Neural cell (in vitro differentiated cells): ENCODE data around the gene PHLPP1. TPM values are rescaled to one million over a fixed set of nuclear protein-coding genes. Genes with fewer than 3 reads are reported as not detected.

Source experiments
- H2AFZ ChIP-seq: fragments of 200-600, 300-800 bp; sonication (generic), shearing (Covaris generic); 2 replicates; pipeline ENCODE4 v1.6.0; 2014; ENCODE audit warnings: low read depth, mild to moderate bottlenecking, antibody characterized with exemption, low read length, moderate library complexity
- H3F3A ChIP-seq: fragments of 200-600 bp; shearing (Covaris generic); 2 replicates; pipeline ENCODE4 v1.6.1; 2016; ENCODE audit warnings: mild to moderate bottlenecking, moderate library complexity, mixed read lengths, antibody characterized with exemption, low read length; ENCODE audit not compliant: insufficient read depth, poor library complexity, severe bottlenecking
- H3K27ac ChIP-seq: fragments of 200-600, 300-800 bp; sonication (generic), shearing (Covaris generic); 2 replicates; pipeline ENCODE4 v1.5.1; 2014; ENCODE audit warnings: mild to moderate bottlenecking, low read length, moderate library complexity
- H3K27me3 ChIP-seq: fragments of 300-800, 200-600 bp; sonication (generic), shearing (Covaris generic); 2 replicates; pipeline ENCODE4 v1.6.0; 2014; ENCODE audit warnings: mild to moderate bottlenecking, low read depth, low read length, moderate library complexity; ENCODE audit not compliant: insufficient read depth
- H3K36me3 ChIP-seq: fragments of 300-800, 200-600 bp; sonication (generic), shearing (Covaris generic); 2 replicates; pipeline ENCODE4 v1.5.1; 2014; ENCODE audit warnings: mild to moderate bottlenecking, antibody characterized with exemption, low read length, moderate library complexity; ENCODE audit not compliant: insufficient read depth
- H3K4me2 ChIP-seq: fragments of 300-800, 200-600 bp; sonication (generic), shearing (Covaris generic); 2 replicates; pipeline ENCODE4 v1.6.0; 2014; ENCODE audit warnings: mild to moderate bottlenecking, low read length
- H3K4me3 ChIP-seq: fragments of 300-800, 200-600 bp; sonication (generic), shearing (Covaris generic); 2 replicates; pipeline ENCODE4 v1.5.1; 2014; ENCODE audit warnings: mild to moderate bottlenecking, low read length, moderate library complexity
- H3K79me2 ChIP-seq: fragments of 200-600 bp; shearing (Covaris generic); replicated peaks from 2 replicates; pipeline ENCODE4 v1.6.0; 2014; ENCODE audit warnings: mild to moderate bottlenecking, low read length, moderate library complexity; ENCODE audit not compliant: insufficient read depth
- H3K9ac ChIP-seq: fragments of 300-800, 200-600 bp; sonication (generic), shearing (Covaris generic); 2 replicates; pipeline ENCODE4 v1.6.1; 2016; ENCODE audit warnings: mild to moderate bottlenecking, low read length, mixed read lengths
- H3K9me2 ChIP-seq: fragments of 200-600 bp; shearing (Covaris generic); 2 replicates; pipeline ENCODE4 v1.6.1; 2016; ENCODE audit warnings: mild to moderate bottlenecking, low read length, mixed read lengths; ENCODE audit not compliant: insufficient read depth
- H3K9me3 ChIP-seq: fragments of 200-600, 300-800 bp; sonication (generic), shearing (Covaris generic); 2 replicates; pipeline ENCODE4 v1.6.1; 2016; ENCODE audit warnings: mild to moderate bottlenecking, mixed run types, low read length, moderate library complexity, mixed read lengths
- H4K20me1 ChIP-seq: fragments of 200-600 bp; shearing (Covaris generic); 2 replicates; pipeline ENCODE4 v1.6.1; 2016; ENCODE audit warnings: mild to moderate bottlenecking, mixed run types; ENCODE audit not compliant: insufficient read depth
- EP300 ChIP-seq: fragments of 450-650 bp; conservative IDR thresholded peaks from 2 replicates; pipeline ENCODE4 v1.6.1; 2014; ENCODE audit warnings: antibody characterized with exemption, mild to moderate bottlenecking, moderate library complexity; ENCODE audit not compliant: poor library complexity, severe bottlenecking
- EZH2 ChIP-seq: fragments of 200-600, 300-800 bp; shearing (Covaris generic), sonication (generic); IDR thresholded peaks from 2 replicates; pipeline ENCODE4 v1.6.1; 2014; ENCODE audit warnings: antibody characterized with exemption, low read length, borderline replicate concordance, mild to moderate bottlenecking; ENCODE audit not compliant: insufficient read depth, poor library complexity, severe bottlenecking
- MXI1 ChIP-seq: fragments of 450-650 bp; conservative IDR thresholded peaks from 2 replicates; pipeline ENCODE4 v1.6.1; 2014; ENCODE audit warnings: antibody characterized with exemption, mild to moderate bottlenecking; ENCODE audit not compliant: poor library complexity, severe bottlenecking
- POLR2AphosphoS5 ChIP-seq: IDR thresholded peaks from 2 replicates; pipeline ENCODE4 v1.6.1; 2012
- RAD21 ChIP-seq: fragments of 450-650 bp; conservative IDR thresholded peaks from 2 replicates; pipeline ENCODE4 v1.6.1; 2014; ENCODE audit warnings: antibody characterized with exemption, mild to moderate bottlenecking, moderate library complexity
- SMC3 ChIP-seq: fragments of 450-650 bp; conservative IDR thresholded peaks from 2 replicates; pipeline ENCODE4 v1.6.1; 2014; ENCODE audit warnings: antibody characterized with exemption, mild to moderate bottlenecking, moderate library complexity; ENCODE audit not compliant: poor library complexity
- TAF1 ChIP-seq: IDR thresholded peaks from 2 replicates; pipeline ENCODE4 v1.6.1; 2012; ENCODE audit warnings: low read depth
- polyA plus RNA-seq: library from polyadenylated mRNA; depleted of rRNA; stranded (reverse); fragments of >200 nt; gene quantifications from 2 replicates; pipeline ENCODE4 v1.2.3, GENCODE V29; 2014
- TF ChIP-seq, protein P1 (sequence below): fragments of 450-650 bp; IDR thresholded peaks from 2 replicates; pipeline ENCODE4 v1.5.1; 2014; ENCODE audit warnings: antibody characterized with exemption, mild to moderate bottlenecking, moderate library complexity; ENCODE audit not compliant: poor library complexity, severe bottlenecking
- TF ChIP-seq, protein P2 (sequence below): IDR thresholded peaks from 2 replicates; pipeline ENCODE4 v1.6.1; 2012; ENCODE audit warnings: borderline replicate concordance

Gene PHLPP1
- polyA plus RNA-seq, 1 donor from 2014 or later = 4.5 TPM

DNA sequence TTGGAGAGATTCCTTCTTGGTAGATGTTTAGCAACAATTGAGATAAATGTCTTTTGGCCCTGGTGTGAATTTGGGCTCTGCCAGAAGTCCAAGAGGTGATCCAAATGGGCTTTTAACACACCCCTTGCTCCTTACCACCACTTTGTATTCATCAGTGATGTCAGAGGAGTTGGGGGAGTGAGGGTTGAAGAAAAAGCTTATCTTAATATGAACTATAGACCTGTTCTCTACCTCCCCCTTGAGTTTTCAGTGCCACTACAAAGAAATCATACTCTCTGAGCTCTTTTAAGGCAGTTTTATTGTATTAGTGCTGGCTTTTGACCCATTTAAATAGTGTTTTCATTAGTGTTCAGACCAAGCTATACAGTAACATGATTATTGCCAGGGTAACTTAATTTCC is 229.1 kb downstream of the PHLPP1 start:
- no peaks in the 10 kb centered on the region for H3K27me3 ChIP-seq
- H3F3A ChIP-seq = no peaks in the 10 kb centered on the region
- no peaks in the 10 kb centered on the region for H4K20me1 ChIP-seq
- H3K4me2 ChIP-seq = no peak overlapping the region
- peaks cover 6% of the 10 kb centered on the region for H3K36me3 ChIP-seq
- H3K79me2 ChIP-seq = no peaks in the 10 kb centered on the region
- no peak overlapping the region for H3K9ac ChIP-seq
- no peaks in the 10 kb centered on the region for H3K9me2 ChIP-seq
- no peaks in the 10 kb centered on the region for H3K9me3 ChIP-seq
- H2AFZ ChIP-seq = no peak overlapping the region
- no peak overlapping the region for H3K4me3 ChIP-seq
- no peak for TF ChIP-seq POLR2AphosphoS5
- TF ChIP-seq RAD21 = peak; percentile 13
- no peak overlapping the region for H3K27ac ChIP-seq

DNA sequence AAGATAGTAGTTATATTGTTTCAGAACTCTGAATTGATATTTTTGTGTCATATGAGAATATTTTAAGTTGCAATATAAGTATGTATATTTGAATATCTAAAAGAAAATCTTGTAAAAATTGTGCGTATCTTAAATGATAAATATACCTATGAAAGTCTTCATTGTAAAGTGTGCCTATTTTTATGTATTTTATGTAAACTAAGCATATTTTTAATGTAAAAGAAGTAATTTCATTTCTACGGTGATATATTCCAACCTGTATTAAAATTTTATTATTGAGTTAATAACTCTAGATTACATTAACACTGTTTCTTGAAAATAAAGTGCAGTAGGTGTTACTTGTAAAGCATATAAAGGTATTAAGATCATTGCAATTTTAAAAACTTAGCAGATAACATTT is 233.4 kb downstream of the PHLPP1 start:
- peaks cover 6% of the 10 kb centered on the region for H3K36me3 ChIP-seq
- TF ChIP-seq POLR2AphosphoS5 (no peak), SMC3 (no peak), TAF1 (no peak), EZH2 (no peak), EP300 (no peak), MXI1 (no peak), RAD21 (no peak)
- TF ChIP-seq, protein P1, sequence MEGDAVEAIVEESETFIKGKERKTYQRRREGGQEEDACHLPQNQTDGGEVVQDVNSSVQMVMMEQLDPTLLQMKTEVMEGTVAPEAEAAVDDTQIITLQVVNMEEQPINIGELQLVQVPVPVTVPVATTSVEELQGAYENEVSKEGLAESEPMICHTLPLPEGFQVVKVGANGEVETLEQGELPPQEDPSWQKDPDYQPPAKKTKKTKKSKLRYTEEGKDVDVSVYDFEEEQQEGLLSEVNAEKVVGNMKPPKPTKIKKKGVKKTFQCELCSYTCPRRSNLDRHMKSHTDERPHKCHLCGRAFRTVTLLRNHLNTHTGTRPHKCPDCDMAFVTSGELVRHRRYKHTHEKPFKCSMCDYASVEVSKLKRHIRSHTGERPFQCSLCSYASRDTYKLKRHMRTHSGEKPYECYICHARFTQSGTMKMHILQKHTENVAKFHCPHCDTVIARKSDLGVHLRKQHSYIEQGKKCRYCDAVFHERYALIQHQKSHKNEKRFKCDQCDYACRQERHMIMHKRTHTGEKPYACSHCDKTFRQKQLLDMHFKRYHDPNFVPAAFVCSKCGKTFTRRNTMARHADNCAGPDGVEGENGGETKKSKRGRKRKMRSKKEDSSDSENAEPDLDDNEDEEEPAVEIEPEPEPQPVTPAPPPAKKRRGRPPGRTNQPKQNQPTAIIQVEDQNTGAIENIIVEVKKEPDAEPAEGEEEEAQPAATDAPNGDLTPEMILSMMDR = no peak
- TF ChIP-seq, protein P2, sequence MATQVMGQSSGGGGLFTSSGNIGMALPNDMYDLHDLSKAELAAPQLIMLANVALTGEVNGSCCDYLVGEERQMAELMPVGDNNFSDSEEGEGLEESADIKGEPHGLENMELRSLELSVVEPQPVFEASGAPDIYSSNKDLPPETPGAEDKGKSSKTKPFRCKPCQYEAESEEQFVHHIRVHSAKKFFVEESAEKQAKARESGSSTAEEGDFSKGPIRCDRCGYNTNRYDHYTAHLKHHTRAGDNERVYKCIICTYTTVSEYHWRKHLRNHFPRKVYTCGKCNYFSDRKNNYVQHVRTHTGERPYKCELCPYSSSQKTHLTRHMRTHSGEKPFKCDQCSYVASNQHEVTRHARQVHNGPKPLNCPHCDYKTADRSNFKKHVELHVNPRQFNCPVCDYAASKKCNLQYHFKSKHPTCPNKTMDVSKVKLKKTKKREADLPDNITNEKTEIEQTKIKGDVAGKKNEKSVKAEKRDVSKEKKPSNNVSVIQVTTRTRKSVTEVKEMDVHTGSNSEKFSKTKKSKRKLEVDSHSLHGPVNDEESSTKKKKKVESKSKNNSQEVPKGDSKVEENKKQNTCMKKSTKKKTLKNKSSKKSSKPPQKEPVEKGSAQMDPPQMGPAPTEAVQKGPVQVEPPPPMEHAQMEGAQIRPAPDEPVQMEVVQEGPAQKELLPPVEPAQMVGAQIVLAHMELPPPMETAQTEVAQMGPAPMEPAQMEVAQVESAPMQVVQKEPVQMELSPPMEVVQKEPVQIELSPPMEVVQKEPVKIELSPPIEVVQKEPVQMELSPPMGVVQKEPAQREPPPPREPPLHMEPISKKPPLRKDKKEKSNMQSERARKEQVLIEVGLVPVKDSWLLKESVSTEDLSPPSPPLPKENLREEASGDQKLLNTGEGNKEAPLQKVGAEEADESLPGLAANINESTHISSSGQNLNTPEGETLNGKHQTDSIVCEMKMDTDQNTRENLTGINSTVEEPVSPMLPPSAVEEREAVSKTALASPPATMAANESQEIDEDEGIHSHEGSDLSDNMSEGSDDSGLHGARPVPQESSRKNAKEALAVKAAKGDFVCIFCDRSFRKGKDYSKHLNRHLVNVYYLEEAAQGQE = no peak
- no peaks in the 10 kb centered on the region for H3K9me3 ChIP-seq
- H3K9ac ChIP-seq = no peak overlapping the region
- no peak overlapping the region for H3K27ac ChIP-seq
- no peaks in the 10 kb centered on the region for H4K20me1 ChIP-seq
- H3K27me3 ChIP-seq = no peaks in the 10 kb centered on the region
- no peaks in the 10 kb centered on the region for H3F3A ChIP-seq
- H2AFZ ChIP-seq = no peak overlapping the region
- no peaks in the 10 kb centered on the region for H3K9me2 ChIP-seq
- no peak overlapping the region for H3K4me3 ChIP-seq
- H3K4me2 ChIP-seq = no peak overlapping the region
- H3K79me2 ChIP-seq = no peaks in the 10 kb centered on the region

DNA sequence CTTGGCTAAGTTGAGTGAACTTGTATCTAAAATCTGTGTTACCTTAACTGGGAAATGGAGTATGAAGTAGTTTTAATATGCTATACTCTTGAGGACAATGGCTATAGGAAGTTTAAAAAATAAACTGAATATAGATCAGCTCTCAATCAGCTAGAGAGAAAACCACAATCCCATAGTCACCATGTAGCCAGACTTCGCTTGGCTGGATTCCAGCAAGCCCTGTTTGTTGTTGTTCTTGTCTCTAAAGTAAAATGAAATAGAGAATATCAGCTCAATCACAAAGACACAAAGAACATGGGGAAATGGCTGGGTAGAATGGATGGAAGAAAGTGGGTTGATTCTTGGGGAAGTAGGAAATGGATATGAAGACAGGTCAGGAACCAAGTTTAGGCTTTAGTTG is 234.9 kb downstream of the PHLPP1 start:
- Histone ChIP-seq H3K9me2 (no peaks in the 10 kb centered on the region), H3K27me3 (no peaks in the 10 kb centered on the region), H3K79me2 (no peaks in the 10 kb centered on the region), H3K4me2 (no peak overlapping the region), H3K36me3 (peaks cover 6% of the 10 kb centered on the region), H3K9ac (no peak overlapping the region), H3F3A (no peaks in the 10 kb centered on the region), H3K27ac (no peak overlapping the region), H3K4me3 (no peak overlapping the region), H2AFZ (no peak overlapping the region), H3K9me3 (no peaks in the 10 kb centered on the region), H4K20me1 (no peaks in the 10 kb centered on the region)
- TF ChIP-seq POLR2AphosphoS5 (no peak), TAF1 (no peak), MXI1 (no peak), EZH2 (no peak), EP300 (no peak), SMC3 (no peak), RAD21 (no peak)
- TF ChIP-seq, protein P1 = no peak
- TF ChIP-seq, protein P2 = no peak
